ENCODE data around the gene MIB2.
A peak's percentile ranks its signal among the peaks of the same experiment; 100 is the strongest.
"Not testable (repeated sequence)": the region's sequence is repeated elsewhere in the genome, so short reads cannot be mapped to it uniquely, and the experiment has no call there.

The MIB2 gene

DNA sequence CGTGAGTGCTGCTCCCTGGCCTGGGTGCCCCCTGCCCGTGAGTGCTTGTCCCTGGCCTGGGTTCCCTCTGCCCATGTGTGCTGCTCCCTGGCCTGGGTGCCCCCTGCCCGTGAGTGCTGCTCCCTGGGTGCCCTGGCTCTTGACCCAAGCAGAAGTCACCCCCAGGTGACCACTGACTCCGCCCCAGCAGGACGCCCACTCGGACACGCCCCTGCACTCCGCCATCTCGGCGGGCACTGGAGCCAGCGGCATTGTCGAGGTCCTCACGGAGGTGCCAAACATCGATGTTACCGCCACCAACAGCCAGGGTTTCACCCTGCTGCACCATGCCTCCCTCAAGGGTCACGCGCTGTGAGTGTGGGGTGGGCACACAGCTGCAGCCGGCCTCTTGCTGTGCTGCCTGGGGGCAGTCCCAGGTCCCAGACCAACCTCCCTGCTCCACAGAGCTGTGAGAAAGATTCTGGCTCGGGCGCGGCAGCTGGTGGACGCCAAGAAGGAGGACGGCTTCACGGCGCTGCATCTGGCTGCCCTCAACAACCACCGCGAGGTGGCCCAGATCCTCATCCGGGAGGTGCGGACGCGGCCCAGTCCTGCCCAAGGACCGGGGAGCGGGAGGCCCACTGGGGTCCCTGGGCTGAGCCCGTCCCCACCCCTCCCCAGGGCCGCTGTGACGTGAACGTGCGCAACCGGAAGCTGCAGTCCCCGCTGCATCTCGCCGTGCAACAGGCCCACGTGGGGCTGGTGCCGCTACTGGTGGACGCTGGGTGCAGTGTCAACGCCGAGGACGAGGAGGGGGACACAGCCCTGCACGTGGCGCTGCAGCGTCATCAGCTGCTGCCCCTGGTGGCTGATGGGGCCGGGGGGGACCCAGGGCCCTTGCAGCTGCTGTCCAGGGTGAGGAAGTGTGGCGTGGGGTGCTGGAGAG, 12.8 kb downstream of the MIB2 start:
- no peak for DNase-seq

DNA sequence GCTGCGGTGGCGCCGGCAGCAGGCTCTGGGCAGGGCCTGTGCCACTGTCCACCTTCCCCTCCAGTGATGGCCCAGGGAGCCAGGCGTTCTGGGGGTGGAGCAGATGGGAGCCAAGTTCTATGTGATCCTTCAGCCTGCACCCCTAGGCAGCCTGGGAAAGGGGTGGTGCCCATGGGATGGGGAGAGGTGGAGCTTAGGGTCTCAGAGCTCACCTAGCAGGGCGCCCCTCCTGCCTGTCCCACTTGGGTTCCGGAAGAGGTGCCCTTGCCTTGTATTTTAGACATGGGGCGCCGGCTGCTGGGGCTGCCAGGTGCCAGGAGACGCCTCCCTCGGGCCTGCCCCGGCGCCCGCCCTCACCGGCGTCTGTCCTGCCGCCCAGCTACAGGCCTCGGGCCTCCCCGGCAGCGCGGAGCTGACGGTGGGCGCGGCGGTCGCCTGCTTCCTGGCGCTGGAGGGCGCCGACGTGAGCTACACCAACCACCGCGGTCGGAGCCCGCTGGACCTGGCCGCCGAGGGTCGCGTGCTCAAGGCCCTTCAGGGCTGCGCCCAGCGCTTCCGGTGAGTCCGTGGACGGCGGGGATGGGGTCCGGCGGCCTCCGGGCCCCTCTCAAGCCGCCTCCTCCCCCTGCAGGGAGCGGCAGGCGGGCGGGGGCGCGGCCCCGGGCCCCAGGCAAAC, 13.6 kb downstream of the MIB2 start:
- no peak for DNase-seq

DNA sequence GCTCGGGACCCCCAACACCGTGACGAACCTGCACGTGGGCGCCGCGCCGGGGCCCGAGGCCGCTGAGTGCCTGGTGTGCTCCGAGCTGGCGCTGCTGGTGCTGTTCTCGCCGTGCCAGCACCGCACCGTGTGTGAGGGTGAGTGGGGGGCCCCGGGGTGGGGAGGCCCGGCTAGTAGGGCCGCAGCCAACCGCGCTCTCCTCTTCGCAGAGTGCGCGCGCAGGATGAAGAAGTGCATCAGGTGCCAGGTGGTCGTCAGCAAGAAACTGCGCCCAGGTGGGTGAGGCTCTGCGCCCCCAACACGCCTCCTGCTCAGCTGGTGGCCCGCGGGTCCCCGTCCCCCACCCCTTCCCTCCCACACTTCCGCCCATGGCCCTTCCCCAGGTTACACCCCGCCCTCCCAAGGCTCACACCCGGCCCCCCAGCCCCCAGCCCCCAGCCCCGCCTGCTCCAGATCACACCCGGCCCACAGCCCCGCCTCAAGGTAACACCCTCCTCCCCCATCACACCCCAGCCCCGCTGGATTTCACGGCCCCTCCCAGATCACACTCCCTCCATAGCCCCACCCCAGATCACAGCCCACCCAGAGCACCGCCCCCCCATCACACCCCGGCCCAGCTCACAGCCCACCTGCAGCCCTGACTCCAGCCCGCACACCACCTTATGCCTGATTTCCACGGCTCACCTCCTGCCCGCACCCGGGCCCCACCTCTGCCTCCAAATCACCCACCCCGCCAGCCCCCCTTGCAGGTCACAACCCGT, 14.3 kb downstream of the MIB2 start:
- no peak for DNase-seq

DNA sequence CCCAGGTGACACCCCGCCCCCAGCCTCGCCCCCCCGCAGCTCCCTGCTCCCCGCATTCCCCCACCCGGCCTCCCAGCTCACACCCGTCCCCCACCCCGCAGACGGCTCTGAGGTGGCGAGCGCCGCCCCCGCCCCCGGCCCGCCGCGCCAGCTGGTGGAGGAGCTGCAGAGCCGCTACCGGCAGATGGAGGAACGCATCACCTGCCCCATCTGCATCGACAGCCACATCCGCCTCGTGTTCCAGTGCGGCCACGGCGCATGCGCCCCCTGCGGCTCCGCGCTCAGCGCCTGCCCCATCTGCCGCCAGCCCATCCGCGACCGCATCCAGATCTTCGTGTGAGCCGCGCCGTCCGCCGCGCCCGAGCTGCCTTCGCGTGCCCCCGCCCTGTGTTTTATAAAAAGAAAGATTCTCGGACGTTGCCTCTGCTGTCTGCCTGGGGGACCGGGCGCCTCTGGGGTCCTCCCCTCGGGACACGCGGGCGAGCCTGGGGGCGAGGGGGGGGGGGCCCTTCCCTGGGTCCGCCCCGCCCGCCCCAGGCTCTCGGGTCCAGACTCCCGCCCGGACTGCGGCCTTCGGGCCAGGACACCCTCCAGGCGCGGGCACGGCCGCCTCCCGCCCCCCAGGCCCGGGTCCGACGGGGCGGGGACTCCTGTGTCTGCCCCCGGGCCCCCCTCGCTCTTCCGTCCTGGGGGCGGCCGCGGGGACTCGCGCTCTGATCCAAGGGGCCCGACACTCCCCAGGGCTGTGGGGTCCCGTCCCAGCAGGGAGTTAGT, 15.1 kb downstream of the MIB2 start:
- DNase-seq: peak; percentile 91

DNA sequence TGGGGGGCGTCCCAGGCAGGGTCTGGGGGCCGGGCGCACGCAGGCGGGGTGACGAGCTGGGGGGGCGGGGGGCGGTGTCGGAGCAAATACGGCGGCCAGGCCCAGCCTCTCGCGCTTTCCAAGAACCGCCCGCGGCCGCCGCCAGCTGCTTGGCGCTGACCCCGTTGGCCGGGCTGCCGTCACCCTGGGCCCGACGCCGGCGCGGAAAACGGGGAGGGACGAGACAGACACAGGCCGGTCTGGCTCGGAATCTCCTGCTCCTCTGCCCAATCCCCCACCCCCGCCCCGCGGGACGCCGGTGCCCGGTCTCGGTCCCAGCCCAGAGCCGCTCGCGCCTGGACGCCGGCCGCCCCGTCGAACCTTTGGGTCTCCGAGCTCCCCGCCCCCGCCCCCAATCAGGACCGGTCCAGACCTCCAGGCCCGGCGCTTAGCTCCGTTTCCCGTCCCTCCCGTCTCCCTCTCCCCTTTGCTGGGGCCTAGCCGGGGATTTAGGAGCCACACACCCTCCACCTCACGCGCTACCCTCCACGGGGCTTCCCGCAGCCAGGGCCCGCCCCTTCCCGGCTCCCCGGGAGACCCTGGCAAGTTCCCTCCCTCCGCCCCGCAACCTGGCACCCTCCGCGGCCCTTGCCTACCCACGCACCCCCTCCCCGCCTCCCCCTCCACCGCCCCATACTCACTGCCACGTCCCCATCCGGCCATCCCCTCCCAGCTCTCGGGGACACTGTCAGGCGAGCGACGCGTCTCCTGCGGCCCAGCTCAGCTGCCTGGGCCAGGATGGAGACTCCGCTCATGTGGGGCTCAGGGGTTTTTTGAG, 15.9 kb downstream of the MIB2 start:
- DNase-seq: no peak

DNA sequence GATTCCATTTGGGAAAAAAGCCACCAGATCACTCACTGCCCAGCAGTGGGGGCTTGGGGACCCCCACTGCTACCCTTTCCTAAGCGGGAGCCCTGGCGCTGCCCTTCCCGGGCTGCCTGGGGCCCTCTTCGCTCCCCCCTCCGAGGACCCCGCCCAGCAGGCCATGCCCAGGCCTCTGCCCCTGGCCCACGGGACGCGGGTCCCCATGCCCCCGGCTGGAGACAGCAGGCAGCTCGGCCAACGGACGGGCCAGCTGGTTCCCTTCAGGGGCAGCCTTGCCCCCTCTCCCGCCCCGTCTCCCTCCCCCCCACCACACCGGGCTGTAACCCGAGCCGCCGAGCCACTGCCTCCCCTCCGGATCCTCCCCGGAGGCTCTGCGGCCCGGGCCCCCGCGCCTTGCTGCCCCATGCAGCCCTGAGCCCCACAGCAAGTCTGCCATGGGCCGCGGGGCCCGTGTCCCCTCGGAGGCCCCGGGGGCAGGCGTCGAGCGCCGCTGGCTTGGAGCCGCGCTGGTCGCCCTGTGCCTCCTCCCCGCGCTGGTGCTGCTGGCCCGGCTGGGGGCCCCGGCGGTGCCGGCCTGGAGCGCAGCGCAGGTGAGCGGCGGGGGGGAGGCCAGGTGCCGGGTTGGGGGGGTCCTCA, 16.6 kb downstream of the MIB2 start, which contains the start of gene MMP23B:
MMP23B (plus strand) TSS at position 392 of the 639 bp plus-strand sequence; CDS start at position 438, 46 bp downstream.
- DNase-seq: peak; percentile 69

DNA sequence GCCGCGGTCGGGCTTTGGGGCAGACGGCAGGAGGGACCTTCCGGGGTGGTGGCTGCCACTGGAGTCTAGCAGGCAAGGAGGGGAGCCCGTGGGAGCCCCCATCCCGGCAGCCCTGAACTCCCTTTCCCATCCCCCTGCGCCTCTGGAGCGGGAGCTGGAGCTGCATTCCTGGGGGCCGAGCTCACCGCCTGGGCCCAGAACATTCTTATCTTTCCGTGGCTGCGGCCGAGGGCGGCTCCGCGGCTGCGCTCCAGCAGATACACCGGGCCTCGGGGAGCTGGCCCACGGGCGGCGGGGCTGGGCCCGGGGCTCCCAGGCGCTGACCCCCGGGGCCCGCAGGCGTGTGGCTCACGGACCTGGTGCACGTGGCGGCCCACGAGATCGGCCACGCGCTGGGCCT, 18.1 kb downstream of the MIB2 start:
- DNase-seq: not testable (repeated sequence)

DNA sequence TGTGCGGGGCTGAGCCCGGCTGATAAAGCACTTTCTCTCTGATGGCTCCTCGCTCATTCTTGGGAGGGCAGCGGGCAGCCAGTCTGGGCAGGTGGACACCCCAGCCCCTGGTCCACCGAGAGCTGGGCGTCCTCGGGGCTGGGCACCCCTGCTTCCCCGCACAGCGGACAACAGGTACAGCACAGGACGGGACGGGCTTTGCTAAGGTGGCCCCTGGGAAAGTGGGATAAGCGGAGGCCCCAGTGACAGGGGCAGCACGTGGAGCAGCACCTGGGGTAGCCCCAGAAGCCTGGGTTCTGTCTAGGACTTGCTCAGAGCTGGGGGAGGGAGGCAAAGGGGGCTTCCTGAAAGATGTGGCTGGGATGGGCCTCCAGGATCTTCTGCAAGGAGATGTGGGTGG, 19.3 kb downstream of the MIB2 start:
- not testable (repeated sequence) for DNase-seq

DNA sequence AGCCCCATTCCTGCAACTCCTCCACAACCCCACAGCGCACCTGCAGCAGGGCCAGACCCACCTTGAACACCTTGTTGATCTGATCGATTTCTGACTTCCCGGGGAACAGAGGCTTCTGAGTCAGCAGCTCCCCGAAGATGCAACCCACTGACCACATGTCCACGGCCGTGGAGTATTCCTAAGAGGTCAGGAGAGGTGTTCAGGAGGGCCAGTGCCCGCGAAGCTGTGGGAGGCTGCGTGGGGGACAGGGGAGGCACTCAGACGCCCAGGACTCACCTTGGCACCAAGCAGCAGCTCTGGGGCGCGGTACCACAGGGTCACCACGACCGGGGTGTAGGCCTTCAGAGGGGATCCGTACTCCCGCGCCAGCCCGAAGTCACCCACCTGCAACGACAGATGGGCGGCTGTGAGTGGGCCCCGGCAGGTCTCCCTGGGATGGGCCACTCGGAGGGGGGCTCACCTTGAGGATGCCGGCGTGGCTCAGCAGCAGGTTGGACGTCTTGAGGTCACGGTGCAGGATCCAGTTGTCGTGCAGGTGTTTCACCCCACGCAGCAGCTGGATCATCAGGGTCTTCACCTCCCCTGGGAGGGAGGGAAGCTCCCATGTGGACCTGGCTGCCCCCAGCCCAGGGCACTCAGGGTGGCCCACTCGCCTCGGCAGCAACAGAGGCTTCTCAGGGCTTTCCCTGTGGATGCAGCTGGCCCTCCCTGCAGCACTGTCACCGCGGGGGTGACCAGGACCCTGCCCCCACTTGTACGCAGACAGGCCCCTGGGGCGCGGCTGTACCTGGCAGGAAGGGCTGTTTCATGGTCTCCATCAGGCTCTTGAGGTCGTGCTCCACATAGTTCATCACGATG, 21.6 kb downstream of the MIB2 start:
- not testable (repeated sequence) for DNase-seq

DNA sequence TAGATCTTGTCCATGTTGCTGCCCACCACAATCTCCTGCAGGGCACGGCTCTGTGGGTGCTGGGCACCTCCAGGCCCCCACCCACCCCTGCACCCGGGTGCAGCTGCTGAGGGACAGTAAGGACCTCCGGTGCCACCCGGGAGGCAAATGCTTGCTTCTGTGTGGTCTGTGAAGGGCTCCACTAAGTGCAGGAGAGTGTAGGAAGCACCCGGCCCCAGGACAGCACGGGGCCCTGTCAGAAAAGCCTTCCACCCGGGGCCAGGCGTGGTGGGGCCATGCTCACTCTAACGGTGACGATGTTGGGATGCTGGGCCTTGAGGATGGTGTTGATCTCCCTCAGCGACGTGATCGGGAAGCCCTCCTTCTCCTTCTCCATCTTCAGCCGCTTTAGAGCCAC, 22.2 kb downstream of the MIB2 start:
- not testable (repeated sequence) for DNase-seq

DNA sequence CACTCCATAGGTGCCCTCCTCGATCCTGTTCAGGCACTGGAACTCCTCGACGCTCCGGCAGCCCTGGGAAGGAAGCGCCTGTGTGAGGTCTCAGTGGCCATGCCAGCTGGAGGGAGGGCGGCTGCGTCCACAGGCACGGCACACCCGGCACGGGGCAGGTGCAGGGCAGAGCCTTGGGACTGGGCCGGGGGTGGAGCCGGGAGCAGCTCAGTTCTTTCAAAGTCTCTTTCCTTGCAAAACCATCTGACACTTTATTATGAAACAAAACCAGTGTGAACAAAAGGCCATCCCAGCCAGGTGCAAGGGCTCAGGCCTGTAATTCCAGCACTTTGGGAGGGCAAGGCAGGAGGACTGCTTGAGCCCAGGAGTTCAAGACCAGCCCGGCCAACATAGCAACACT, 23.2 kb downstream of the MIB2 start:
- not testable (repeated sequence) for DNase-seq

DNA sequence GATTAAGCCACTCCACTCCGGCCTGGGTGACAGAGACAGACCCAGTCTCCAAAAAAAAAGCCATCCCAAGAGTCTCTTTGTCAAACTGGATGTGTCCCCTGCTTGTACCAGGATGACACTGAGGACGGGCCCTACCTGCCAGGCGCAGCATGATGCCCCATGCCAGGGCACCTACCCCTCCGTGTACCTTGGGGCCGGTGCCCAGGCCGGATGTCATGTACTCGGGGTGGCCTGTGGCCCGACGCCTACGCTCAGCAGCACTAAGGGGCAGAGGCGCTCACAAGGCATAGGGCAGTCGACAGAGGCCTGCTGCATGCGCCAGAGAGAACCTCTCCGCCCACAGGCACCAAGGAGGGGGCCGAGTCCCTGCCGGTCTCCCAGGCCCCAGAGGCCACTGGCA, 24.1 kb downstream of the MIB2 start:
- not testable (repeated sequence) for DNase-seq

DNA sequence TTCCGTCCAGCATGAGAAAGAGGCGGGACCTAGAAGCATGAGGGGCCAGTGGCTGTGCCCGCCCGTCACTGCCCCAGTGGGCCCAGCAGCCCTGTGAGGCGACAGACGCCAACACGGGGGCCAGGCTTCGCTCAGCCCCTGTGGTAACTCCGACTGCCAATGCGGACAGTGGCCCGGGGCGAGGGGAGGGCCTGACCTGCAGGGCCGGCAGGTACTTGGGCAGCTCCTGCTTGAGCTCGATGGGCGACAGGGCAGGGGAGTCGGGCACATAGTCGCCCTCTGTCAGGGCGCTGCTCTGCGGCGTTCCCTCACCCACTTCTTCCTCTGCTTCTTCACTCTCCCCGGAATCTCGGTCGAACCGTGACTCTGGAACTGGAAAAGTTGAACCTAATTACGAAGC, 24.8 kb downstream of the MIB2 start:
- not testable (repeated sequence) for DNase-seq

DNA sequence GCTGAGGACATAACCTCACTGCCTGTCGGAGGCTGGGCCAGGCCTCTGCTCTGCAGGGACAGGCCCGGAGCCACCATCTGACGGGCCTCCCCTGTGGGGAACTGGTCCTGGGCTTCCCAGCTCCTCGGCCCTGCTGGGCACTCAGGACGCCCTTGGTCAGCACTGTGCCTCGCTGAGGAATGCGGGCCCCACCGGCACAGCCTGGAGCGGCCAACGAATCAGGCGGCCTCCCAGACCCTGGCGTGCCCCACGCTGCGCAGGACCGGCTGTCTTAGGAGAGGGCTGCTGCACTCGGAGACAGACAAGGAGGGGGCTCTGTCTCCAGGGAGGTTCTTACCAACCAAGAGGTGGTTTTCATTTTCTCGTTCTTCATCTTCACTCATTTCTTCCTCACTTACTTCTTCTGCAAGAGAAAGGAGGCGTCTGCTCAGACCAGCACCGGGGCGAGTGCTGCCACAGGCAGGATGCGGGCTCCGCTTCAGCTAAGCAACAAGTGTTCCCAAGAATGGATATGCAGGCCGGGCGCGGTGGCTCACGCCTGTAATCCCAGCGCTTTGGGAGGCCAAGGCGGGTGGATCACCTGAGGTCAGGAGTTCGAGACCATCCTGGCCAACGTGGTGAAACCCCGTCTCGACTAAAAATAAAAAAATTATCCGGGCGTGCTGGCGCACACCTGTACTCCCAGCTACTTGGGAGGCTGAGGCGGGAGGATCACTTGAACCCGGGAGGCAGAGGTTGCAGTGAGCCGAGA, 25.6 kb downstream of the MIB2 start:
- not testable (repeated sequence) for DNase-seq

DNA sequence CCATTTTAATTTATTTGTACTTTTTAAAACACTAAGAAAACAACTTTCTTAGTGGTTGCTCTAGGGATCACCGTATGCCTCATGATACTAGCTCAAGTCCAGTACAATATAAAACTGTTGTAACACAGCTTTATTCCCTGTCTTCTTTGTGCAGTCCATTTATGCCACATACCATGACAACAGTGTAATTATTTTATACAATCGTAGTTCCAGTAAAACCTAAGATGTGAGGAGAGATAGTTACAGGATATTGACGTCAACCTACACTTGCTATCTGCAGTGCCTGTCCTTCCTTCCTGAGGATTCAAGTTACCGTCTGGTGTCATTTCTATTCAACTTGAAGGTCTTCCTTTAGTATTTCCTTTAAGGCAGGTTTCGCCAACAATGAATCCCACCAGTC, 31.0 kb downstream of the MIB2 start:
- DNase-seq: not testable (repeated sequence)

DNA sequence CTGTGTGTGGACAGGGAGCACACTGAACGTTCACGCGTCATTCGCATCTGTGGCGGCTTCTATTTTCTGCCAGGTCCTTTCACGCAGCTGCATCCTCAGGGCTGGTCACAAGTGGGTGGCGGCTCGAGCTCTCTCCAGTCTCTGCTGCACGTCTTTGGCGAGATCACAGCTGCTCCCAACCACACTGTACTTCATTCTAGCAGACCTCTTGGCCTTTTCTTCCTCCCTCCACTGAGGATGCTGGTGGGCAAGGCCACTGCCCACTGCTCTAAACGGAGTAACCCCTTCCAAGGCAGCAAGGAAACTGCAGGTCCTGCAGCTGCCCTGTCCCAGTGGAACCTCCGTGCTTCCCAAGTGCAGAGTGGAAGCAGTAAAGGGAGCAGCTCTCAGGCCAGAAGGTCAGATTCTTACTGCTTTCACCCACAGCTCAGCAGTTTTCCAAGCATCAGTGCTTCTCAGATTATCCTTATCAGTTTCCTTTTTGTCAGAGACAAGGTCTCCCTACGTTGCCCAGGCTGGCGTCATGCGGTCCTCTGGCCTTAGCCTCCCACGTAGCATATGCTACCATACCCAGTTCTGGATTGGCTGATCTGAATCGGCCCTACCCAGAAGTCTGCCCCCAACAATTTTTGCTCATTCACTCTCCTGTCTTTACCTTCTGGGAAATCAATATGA, 32.4 kb downstream of the MIB2 start:
- not testable (repeated sequence) for DNase-seq

DNA sequence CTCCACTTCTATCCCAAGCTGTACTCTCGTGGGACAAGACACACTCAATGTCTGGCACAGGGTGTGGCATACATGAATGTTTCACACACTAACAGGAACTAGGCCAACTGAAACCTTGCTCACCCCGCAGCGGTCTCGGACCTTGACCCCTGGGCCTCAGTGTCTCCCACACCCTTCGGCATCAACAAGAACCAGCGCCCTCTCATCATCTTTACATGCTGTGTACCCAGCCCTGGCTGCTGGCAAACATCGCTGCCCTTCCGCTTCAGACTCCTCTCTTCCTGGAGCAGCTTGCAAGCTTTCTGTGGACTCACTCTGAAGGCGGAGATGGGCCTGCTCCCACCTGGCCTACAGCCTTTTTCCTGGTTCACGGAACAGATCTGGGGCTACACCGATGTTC, 33.0 kb downstream of the MIB2 start:
- not testable (repeated sequence) for DNase-seq
